Lung (tissue), 12 donors: Measurements from ENCODE around the gene ZNF777. TPM values are rescaled to one million over a fixed set of nuclear protein-coding genes. Genes with fewer than 3 reads are reported as not detected.

Experiments used
- ATAC-seq: fragments of 200-7000 bp; cut with Tn5 transposase; one replicate; pipeline ENCODE4 v1.9.1; 2020; ENCODE audit warnings: moderate number of reproducible peaks; ENCODE audit not compliant: insufficient read depth, low FRiP score
- DNase-seq, 3 donors: peaks; one replicate each; pipeline ENCODE4 v3.0.0-alpha.2; 2013 to 2017
- H3K27ac ChIP-seq, 2 donors: one replicate each; pipeline ENCODE4 v1.5.1; 2013; ENCODE audit warnings: mild to moderate bottlenecking in 2 of 2, moderate library complexity in 2 of 2, control low read depth in 1 of 2, inconsistent platforms in 1 of 2, low read depth in 1 of 2, low read length in 1 of 2
- H3K27me3 ChIP-seq, 3 donors: one replicate each; pipeline ENCODE4 v1.5.1; 2013; ENCODE audit warnings: low read length in 2 of 3; ENCODE audit not compliant: control insufficient read depth in 3 of 3, insufficient read depth in 3 of 3
- H3K36me3 ChIP-seq, 4 donors: one replicate each; pipeline ENCODE4 v1.5.1; 2013; ENCODE audit warnings: low read length in 4 of 4, mild to moderate bottlenecking in 1 of 4, moderate library complexity in 1 of 4; ENCODE audit not compliant: control insufficient read depth in 4 of 4, insufficient read depth in 4 of 4
- H3K4me1 ChIP-seq, 5 donors: one replicate each; pipeline ENCODE4 v1.5.1; 2013; ENCODE audit warnings: low read length in 5 of 5, mild to moderate bottlenecking in 2 of 5, moderate library complexity in 1 of 5; ENCODE audit not compliant: control insufficient read depth in 5 of 5, insufficient read depth in 5 of 5
- H3K4me3 ChIP-seq: one replicate; pipeline ENCODE4 v1.5.1; 2013; ENCODE audit warnings: mild to moderate bottlenecking, control low read depth, moderate library complexity
- H3K9ac ChIP-seq, 2 donors: one replicate each; pipeline ENCODE4 v1.5.1; 2013; ENCODE audit warnings: low read length in 2 of 2, control low read depth in 1 of 2; ENCODE audit not compliant: insufficient read depth in 1 of 2
- H3K9me3 ChIP-seq, 4 donors: one replicate each; pipeline ENCODE4 v1.5.1; 2013; ENCODE audit warnings: low read length in 3 of 4, mild to moderate bottlenecking in 1 of 4, moderate library complexity in 1 of 4; ENCODE audit not compliant: control insufficient read depth in 4 of 4, insufficient read depth in 3 of 4
- CTCF ChIP-seq: IDR thresholded peaks from 2 replicates; pipeline ENCODE4 v1.5.1; 2012; ENCODE audit warnings: mild to moderate bottlenecking; ENCODE audit errors: control extremely low read depth, extremely low read depth
- WGBS, 2 donors: extraction: QIAGEN DNeasy Blood & Tissue Kit; methylation state at CpG; one replicate each; pipeline ENCODE4 v1.1.7; 2013; 5-methylcytosine and 5-hydroxymethylcytosine counted together
- polyA plus RNA-seq, 2 donors: library from polyadenylated mRNA; stranded (reverse); fragments of 200-250 nt; gene quantifications; one replicate each; pipeline ENCODE4 v1.2.1, GENCODE V29; 2013
- total RNA-seq, 2 donors: library from RNA; depleted of rRNA in 1 of 2; stranded (reverse); fragments of >200 nt in 1 of 2; gene quantifications; one replicate each; pipeline ENCODE4 v1.2.1, GENCODE V29; 2014 to 2021
- donor health status: control.
- donor health status: control.
- donor health status: Bipolar disorder and iron deficiency.
- donor health status: healthy.
- donor health status: DM: yes; HTN: yes; CAD: no.

ZNF777 gene
- total and polyA plus RNA-seq, 4 donors: 7.6 to 12.3 (median 8.6) TPM

- 93 to 97% methylated on average over 65 to 66 of the region's 66 CpGs for WGBS, 2 donors
- H3K4me3 ChIP-seq: no peak overlapping the region
- TF ChIP-seq CTCF: no peak
- H3K27me3 ChIP-seq: no peaks in the 10 kb centered on the region
- H3K36me3 ChIP-seq: peaks cover 0 to 28% (median 13%) of the 10 kb centered on the region in 4 donors
- H3K9ac ChIP-seq: no peak overlapping the region
- ATAC-seq: no peak
- H3K27ac ChIP-seq: no peak overlapping the region
- H3K4me1 ChIP-seq: no peaks in the 10 kb centered on the region
- H3K9me3 ChIP-seq: peaks cover 0 to 6% (median 0%) of the 10 kb centered on the region in 4 donors
- DNase-seq: no peak
These were observed 29.3 kb downstream of the ZNF777 start for GRCh38 chr7:149431486-149432120.

GRCh38 chr7:149430192-149430591, 30.7 kb downstream of the ZNF777 start:
- no peak for ATAC-seq
- Histone ChIP-seq H3K9me3 (peaks cover 0 to 6% (median 0%) of the 10 kb centered on the region in 4 donors), H3K4me1 (no peaks in the 10 kb centered on the region), H3K9ac (no peak overlapping the region), H3K27me3 (no peaks in the 10 kb centered on the region), H3K4me3 (no peak overlapping the region), H3K27ac (no peak overlapping the region), H3K36me3 (peaks cover 0 to 23% (median 13%) of the 10 kb centered on the region in 4 donors)
- no peak for TF ChIP-seq CTCF
- no peak for DNase-seq
- 91 to 92% methylated on average over 4 of the region's 4 CpGs for WGBS, 2 donors

GRCh38 chr7:149427893-149428292, 33.0 kb downstream of the ZNF777 start:
- peaks cover 0 to 16% (median 7%) of the 10 kb centered on the region in 4 donors for H3K36me3 ChIP-seq
- H3K9ac ChIP-seq: no peak overlapping the region
- 94 to 95% methylated on average over 2 of the region's 2 CpGs for WGBS, 2 donors
- DNase-seq (no peak), ATAC-seq (no peak)
- H3K4me1 ChIP-seq: peaks cover 0 to 8% (median 2%) of the 10 kb centered on the region in 5 donors
- no peak overlapping the region for H3K27ac ChIP-seq
- H3K27me3 ChIP-seq: no peaks in the 10 kb centered on the region
- H3K4me3 ChIP-seq: no peak overlapping the region
- H3K9me3 ChIP-seq: peaks cover 0 to 6% (median 0%) of the 10 kb centered on the region in 4 donors
- TF ChIP-seq CTCF: no peak
